GM18907 (cell line): ENCODE measurements around the gene PPA2.

Source experiments
- ATAC-seq: cut with Tn5 transposase; IDR thresholded peaks from one replicate; pipeline ENCODE4 v1.9.1; 2021; ENCODE audit warnings: mild to moderate bottlenecking, moderate library complexity; ENCODE audit not compliant: unreplicated experiment

The PPA2 gene

DNA sequence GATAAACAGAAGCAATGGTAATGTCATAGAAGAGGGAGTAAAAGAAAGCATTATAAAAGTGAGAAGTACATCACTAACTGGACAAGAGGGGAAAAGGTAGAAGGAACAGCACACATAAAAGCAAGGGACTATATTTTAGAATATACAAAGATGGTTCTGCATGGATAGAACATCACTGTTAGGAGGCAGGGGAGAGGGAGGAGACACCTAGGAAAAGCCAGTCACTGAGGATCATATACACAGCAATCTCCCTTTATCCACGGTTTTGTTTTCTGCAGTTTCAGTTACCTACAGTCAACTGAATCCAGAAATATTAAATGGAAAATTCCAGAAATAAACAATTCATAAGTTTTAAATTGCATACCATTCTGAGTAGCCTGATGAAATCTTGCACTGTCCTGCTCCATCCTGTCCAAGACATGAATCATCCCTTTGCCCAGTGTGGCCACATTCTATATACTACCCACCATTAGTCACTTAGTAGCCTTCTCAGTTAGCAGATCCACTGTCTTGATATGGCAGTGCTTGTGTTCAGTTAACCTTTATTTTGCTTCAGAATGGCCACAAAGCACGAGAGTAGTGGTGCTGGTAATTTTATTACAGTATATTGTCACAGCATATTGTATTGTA is 74.2 kb downstream of the PPA2 start:
- ATAC-seq = no peak

DNA sequence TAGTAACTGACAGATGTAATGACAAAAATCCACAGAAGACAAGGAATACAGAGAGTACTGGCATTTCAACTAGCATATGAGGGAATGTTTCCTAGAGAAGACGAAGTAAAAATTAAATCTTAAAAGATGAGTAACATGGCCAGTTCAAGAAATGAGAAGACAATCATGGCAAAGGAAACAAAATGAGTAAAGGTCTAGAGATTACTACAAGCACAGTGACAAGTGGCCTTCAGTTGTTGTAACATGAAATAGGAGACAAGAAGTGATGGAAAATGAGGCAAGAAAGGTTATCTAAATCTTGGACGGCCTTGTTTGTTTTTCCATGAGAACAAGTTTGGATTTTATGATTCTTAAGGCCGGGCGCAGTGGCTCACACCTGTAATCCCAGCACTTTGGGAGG is 81.0 kb downstream of the PPA2 start:
- no peak for ATAC-seq

DNA sequence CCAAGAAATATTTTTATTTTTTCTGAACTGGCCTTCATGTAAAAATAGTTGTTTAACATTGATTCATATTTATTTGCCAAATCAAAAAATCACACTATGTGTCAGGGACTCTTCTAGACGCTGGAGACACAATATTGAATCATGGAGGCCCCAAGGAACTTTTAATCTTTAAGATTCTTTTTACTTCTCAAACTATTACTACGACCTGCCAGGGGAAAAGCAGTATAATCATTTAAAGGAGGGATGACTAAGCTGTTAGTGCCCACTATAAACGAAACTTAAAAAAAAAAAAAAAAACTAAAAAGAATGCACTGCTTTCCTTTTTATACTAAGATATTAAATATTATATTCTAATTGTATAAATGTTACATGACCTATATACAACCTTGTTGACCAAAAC is 84.7 kb downstream of the PPA2 start:
- no peak for ATAC-seq

- ATAC-seq = no peak
These were observed 86.4 kb downstream of the PPA2 start for GRCh38 chr4:105387466-105387865.

- ATAC-seq = no peak
These were observed 87.8 kb downstream of the PPA2 start for GRCh38 chr4:105386012-105386411.

DNA sequence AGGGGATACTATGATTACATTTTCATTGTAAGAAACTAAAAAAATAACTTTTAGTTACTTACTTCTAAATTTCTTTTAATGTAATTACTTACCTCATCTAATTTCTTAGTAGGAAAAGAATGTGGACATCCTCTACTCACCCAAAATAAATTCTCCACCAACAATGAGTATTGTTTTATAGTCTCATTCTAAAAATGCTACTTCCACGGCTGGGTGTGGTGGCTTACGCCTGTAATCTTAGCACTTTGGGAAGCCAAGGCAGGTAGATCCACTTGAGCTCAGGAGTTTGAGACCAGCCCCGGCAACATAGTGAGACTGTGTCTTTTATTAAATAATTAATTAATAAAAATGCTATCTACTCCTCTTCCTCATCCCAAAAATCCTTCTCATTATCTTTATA is 99.8 kb downstream of the PPA2 start:
- ATAC-seq = no peak

- no peak for ATAC-seq
These were observed 100.5 kb downstream of the PPA2 start for GRCh38 chr4:105373324-105373723.

GRCh38 chr4:105369988-105370387 is 103.9 kb downstream of the PPA2 start:
- no peak for ATAC-seq

DNA sequence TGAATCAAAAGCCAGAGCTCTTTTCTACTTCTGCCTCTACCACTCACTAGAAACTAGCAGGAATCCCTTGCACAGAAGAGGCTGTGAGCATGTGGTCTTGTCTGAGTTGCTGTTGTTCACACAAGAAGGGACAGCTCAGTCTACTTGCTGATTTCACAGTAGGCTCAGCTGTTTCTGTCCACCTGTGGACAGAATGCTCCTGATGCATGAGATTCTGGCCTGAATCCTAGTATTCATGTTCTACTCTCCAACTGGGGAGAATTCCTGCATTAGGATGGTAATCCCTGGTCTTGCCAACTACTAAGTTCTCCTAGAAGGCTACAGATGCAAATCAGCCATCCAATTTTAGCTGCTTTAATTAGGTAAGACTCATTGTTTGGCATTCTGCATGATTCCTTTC is 112.8 kb downstream of the PPA2 start:
- no peak for ATAC-seq

DNA sequence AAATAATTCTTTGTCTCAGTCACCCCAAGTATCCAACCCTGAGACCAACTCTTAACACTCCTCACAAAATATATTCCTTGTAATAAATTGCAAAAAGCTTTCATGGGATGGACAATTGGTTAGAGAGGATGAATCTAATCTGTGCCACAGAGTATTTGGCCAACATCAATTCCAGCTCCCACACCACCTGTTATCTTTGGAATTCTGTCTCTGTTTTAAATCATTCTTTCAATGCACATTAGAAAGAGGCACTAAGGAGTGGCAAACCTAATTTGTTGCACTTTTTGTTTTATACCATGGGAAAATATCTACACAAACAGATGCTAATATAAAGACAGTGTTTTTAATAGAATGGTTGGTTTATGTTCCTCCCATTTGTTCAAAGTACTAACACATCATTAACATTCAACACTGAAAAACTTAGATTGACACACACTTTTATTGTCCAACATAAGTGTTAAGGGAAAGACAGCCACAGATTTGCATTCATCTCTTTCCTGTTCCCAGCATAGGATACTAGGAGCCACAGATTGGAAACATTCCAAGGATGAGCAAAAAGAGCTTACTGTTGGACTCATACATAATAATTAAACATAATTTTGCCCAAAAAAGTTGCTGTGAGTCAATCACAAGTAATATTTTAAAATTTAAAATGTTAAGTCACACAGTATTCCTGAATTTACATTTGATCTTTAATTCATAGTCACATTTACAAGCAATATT is 116.4 kb downstream of the PPA2 start:
- no peak for ATAC-seq

- ATAC-seq = no peak
These were observed 117.7 kb downstream of the PPA2 start for GRCh38 chr4:105356194-105356593.

DNA sequence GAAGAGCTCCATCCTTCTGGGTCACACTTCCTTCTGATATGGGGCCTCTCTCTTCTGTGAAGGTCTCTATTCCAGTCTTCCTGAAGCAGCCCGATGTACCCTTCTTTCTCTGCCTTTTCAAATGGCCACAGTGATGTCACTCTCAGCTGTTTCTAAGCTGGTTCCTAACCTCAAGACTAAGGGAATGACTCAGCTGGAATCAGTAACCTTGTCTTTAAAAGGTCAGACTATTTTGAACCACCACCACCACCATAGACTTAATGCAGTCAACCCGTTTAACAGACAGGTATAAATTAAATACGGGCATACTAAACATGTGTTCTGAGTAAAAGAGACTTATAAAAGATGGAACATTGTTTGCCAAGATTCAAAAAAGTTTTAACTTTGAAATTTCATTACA is 121.0 kb downstream of the PPA2 start:
- peak; percentile 89 for ATAC-seq

DNA sequence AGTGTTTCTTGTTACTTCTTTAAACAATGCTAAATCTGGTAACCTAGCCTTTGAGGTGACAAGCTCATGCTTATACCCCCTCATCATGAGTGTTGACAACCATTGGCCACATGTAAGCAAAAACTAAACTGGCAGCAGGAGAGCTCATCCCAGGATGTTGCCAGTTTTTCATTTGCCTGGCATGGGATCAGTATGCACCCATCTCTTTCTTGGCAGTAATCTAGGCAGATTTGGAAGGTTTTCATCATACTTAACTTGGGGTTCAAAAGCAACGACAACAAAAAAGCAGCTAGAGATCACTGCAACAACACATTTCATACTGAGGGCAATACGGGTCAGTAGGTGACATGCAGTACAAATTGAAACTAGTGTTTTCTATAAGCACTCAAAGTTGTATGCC is 122.0 kb downstream of the PPA2 start:
- ATAC-seq = no peak

- ATAC-seq = peak; percentile 37
These were observed 122.9 kb downstream of the PPA2 start for GRCh38 chr4:105350859-105351490.

DNA sequence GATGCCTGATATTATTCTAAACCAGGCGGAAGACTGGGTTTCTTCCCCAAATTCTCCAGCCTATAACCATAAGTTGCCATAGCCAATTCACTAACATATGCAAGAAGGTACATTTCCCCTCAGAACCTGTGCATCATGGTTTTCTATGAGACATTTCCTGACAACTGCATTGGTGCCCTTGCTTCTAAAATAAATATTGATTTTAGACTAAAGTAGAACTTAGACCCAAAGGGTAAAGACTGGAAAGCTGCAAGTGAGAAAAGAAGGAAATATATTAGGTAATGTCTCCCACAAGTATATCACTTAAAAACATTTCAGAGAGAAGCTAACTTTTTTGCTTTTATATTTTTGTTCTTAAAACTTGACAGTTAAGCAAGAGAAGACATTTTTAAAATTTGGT is 125.1 kb downstream of the PPA2 start:
- ATAC-seq = no peak

DNA sequence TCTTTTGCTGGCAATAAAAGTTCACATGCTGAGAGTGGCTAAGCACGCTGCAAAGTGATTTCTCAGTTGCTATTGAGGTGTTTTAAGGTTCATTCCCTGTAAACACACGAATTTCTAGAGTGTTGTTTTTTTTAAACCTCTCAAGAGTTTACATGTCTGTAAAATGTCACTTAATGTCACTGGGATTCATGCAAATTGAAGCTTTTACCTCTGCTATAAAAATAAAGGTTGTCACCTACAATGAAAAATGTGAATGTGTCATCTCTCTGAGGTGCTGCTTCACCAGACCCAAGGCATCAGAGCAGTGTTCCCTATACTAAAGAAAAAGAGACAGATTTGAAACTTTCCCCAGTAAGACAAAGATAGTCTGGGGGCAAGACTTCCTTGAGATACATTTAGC is 127.0 kb downstream of the PPA2 start:
- no peak for ATAC-seq

GRCh38 chr4:105345838-105346237 is 128.0 kb downstream of the PPA2 start:
- no peak for ATAC-seq

GRCh38 chr4:105345358-105345757 is 128.5 kb downstream of the PPA2 start:
- no peak for ATAC-seq

DNA sequence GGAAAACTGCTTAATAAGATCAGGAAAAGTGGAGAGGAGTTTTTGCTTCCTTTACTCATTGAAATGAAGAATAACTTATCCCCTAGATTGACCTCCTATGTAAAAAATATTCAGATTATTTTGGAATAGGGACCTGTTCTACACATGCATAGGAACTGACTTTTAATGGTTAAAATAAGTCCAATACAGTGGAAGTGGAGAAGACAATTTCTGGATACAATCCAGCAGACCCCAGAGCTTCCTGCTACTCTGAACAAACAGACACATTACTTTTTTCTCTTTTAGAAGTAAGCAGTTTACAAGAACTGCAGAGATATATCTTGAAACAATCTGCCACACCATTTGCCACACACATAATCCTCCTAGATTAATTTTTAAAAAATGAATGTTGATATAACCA is 129.7 kb downstream of the PPA2 start:
- no peak for ATAC-seq

- ATAC-seq = no peak
These were observed 130.5 kb downstream of the PPA2 start for GRCh38 chr4:105343146-105343931.

DNA sequence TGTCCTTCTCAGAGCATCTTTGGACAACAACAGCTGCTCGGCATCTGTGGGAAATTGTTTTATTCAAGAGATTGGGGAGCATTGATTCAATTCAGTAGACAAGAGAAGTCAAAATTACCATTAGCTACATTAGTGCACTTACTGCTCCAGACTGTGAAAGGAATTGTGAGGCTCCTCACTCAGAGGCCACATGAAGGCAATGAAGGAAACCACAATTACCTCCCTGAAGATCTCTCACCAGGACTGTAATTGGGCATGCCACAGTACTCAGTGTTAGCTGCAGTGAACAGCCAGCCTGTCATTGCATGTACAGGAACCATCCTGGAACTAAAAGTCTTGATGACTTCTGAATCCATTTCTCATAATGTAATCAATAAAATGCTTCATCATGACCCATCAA is 144.8 kb downstream of the PPA2 start:
- ATAC-seq = no peak

DNA sequence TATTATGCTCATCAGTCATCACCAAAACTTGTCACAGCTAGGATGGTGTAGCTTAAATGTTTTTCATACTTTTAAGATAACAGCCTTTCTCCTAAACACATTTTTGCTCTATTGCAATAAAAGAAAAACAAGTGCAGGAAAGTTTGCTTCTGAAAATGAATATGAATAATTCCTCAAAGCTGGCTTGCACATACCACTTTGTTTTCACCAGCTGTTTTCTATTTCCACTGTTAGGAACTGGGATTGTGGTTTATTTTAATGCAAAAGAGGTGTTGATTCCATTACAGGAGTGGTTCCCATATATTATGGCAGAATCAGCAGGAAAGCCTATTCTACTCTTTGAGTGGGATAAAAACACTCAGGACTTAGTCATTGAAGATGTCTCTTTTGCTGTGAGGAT is 145.9 kb downstream of the PPA2 start:
- no peak for ATAC-seq
